ENCODE data around the gene HERPUD1. TPM values are rescaled to one million over a fixed set of nuclear protein-coding genes. Genes with fewer than 3 reads are reported as not detected.
A peak's percentile ranks its signal among the peaks of the same experiment; 100 is the strongest.

Gene HERPUD1
- total and polyA plus RNA-seq, 2 of the 8 experiments (the other 6 are each of a cell fraction or from before 2014, with no cell fraction given) = 23.3 to 34.7 TPM

GRCh38 chr16:56911771-56912571 lies 20.0 kb upstream of the HERPUD1 start:
- no peaks in the 10 kb centered on the region for H3K79me2 ChIP-seq (ENCODE audit: control insufficient read depth in 1 of 2, insufficient read depth in 2 of 2, low read length in 2 of 2)
- H3K56ac ChIP-seq (replicated peaks; ENCODE audit: insufficient read length, low read depth, low read length) = no peak overlapping the region
- H3K9ac ChIP-seq (replicated peaks in 1 of 4; ENCODE audit: extremely low read depth in 1 of 4, low read depth in 3 of 4, low read length in 3 of 4) = no peak overlapping the region
- no peak overlapping the region for H3K23ac ChIP-seq (ENCODE audit: insufficient read length)
- H2BK12ac ChIP-seq (ENCODE audit: low read depth, low read length) = no peak overlapping the region
- H2BK15ac ChIP-seq (ENCODE audit: low read length) = peak overlapping the region; percentile 48; the same call in 1 of the 2 replicates
- FAIRE-seq = no peak
- H4K91ac ChIP-seq (replicated peaks; ENCODE audit: insufficient read length, low read length) = no peak overlapping the region
- no peak overlapping the region for H2BK5ac ChIP-seq (ENCODE audit: low read depth, low read length)
- peak overlapping the region in 1 of 2 experiments; percentile 24; a peak in 1 of 4 replicates for H3K4me2 ChIP-seq (ENCODE audit: insufficient read depth in 1 of 2, low read depth in 2 of 2, low read length in 2 of 2)
- TF ChIP-seq JUND (IDR thresholded peaks at IDR 0.05; ENCODE audit: low read length) (no peak), KDM4A (IDR thresholded peaks at IDR 0.05; ENCODE audit: low read depth, low read length, severe bottlenecking) (no peak), GABPA (IDR thresholded peaks at IDR 0.05; ENCODE audit: borderline replicate concordance, insufficient read depth, low read length) (no peak), KDM1A (IDR thresholded peaks at IDR 0.05; ENCODE audit: borderline replicate concordance, low read length) (no peak), TAF7 (optimal IDR thresholded peaks at IDR 0.05; ENCODE audit: borderline replicate concordance, low read depth, low read length) (no peak), CBX8 (IDR thresholded peaks at IDR 0.05; ENCODE audit: borderline replicate concordance, low read depth, low read length) (no peak), SUZ12 (IDR thresholded peaks at IDR 0.05; ENCODE audit: low read length) (no peak), POLR2AphosphoS5 (IDR thresholded peaks at IDR 0.05; ENCODE audit: low read depth, low read length) (no peak), GTF2F1 (IDR thresholded peaks at IDR 0.05; ENCODE audit: borderline replicate concordance, low read depth, low read length) (no peak)
- H3K4ac ChIP-seq (replicated peaks; ENCODE audit: insufficient read length, low read depth, low read length) = no peak overlapping the region
- CTCF ChIA-PET (ENCODE audit: partially characterized antibody) = interaction anchor here (0.9 to 2.0 kb wide), 3 partner anchors 18 to 53 kb away, joined by 4 to 9 read pairs (median 6); no protein-coding TSS in a partner anchor
- H3K27ac ChIP-seq (ENCODE audit: low read depth, low read length) = no peak overlapping the region
- no peaks in the 10 kb centered on the region for H3K9me3 ChIP-seq (ENCODE audit: insufficient read depth in 2 of 2, low read depth in 1 of 2, low read length in 1 of 2)
- H4K20me1 ChIP-seq (replicated peaks in 1 of 2; ENCODE audit: control insufficient read depth in 1 of 2, insufficient read depth in 2 of 2, low read length in 2 of 2) = no peaks in the 10 kb centered on the region
- H2AK5ac ChIP-seq (ENCODE audit: low read depth, low read length) = no peak overlapping the region
- H3K18ac ChIP-seq (ENCODE audit: extremely low read depth, low read length) = no peak overlapping the region
- no peak overlapping the region for H4K8ac ChIP-seq (ENCODE audit: extremely low read depth, insufficient read depth, low read length)
- no peak for DNase-seq (ENCODE audit: low read depth in 1 of 2, low spot score in 2 of 2)
- no peaks in the 10 kb centered on the region; a peak in 1 of 7 replicates for H3K27me3 ChIP-seq (replicated peaks in 1 of 4; ENCODE audit: control insufficient read depth in 3 of 4, extremely low read depth in 1 of 4, insufficient read depth in 3 of 4, low read length in 3 of 4)
- H4K5ac ChIP-seq (ENCODE audit: insufficient read length, low read depth, low read length) = no peak overlapping the region
- WGBS, 2 experiments (ENCODE audit: extremely low coverage in 1 of 2, insufficient coverage in 1 of 2, insufficient read length in 1 of 2, insufficient replicate concordance in 2 of 2, low coverage in 1 of 2, low lambda C conversion rate in 2 of 2, missing lambda C conversion rate in 1 of 2) = 77% methylated on average over 21 of the region's 22 CpGs; no CpG with 5 or more reads in 1 of the 2 experiments
- H2BK120ac ChIP-seq (replicated peaks; ENCODE audit: low read depth, low read length) = no peak overlapping the region
- H3K14ac ChIP-seq (ENCODE audit: insufficient read length) = no peak overlapping the region
- H3K4me3 ChIP-seq (ENCODE audit: extremely low read depth in 1 of 4, insufficient read depth in 2 of 4, low read depth in 3 of 4, low read length in 4 of 4) = no peak overlapping the region
- H2AFZ ChIP-seq (ENCODE audit: low read length) = 0 out of 2 replicates have a peak overlapping the region, but pooled peaks have one; percentile 96
- no peaks in the 10 kb centered on the region for H3K79me1 ChIP-seq (ENCODE audit: low read depth, low read length)
- POLR2A ChIA-PET (ENCODE audit: partially characterized antibody) = interaction anchor here (1.3 to 3.4 kb wide), 3 partner anchors 8 to 19 kb away, joined by 3 to 18 read pairs (median 13); partner anchors contain the start of gene HERPUD1
- peaks cover 0 to 14% (median under 1%) of the 10 kb centered on the region in 4 experiments; a peak in 3 of 7 replicates for H3K4me1 ChIP-seq (replicated peaks in 1 of 4; ENCODE audit: control insufficient read depth in 3 of 4, insufficient read depth in 4 of 4, low read length in 3 of 4)
- no peaks in the 10 kb centered on the region for H3K23me2 ChIP-seq (ENCODE audit: low read depth, low read length)
- H3K36me3 ChIP-seq (ENCODE audit: control insufficient read depth in 2 of 4, insufficient read depth in 4 of 4, low read length in 3 of 4) = no peaks in the 10 kb centered on the region
- no peak overlapping the region; the same call in 1 of the 2 replicates for H2BK20ac ChIP-seq (ENCODE audit: low read length)
